Progenitor cell of endocrine pancreas (in vitro differentiated cells): Measurements from ENCODE around the gene FRMD1. TPM values are rescaled to one million over a fixed set of nuclear protein-coding genes. Genes with fewer than 3 reads are reported as not detected.

ENCODE experiments used
- DNase-seq: peaks from one replicate; pipeline ENCODE4 v3.0.0; 2021; ENCODE audit warnings: low spot score; ENCODE audit not compliant: unreplicated experiment
- H3K27ac Mint-ChIP-seq: 2 replicates; pipeline ENCODE4 v1.8.0; 2021; ENCODE audit warnings: mild to moderate bottlenecking, moderate library complexity, mixed read lengths
- H3K27me3 Mint-ChIP-seq: 2 replicates; pipeline ENCODE4 v1.8.0; 2021; ENCODE audit warnings: mixed read lengths
- H3K36me3 Mint-ChIP-seq: 2 replicates; pipeline ENCODE4 v1.8.0; 2022; ENCODE audit warnings: mixed read lengths; ENCODE audit not compliant: insufficient read depth
- H3K4me1 Mint-ChIP-seq: 2 replicates; pipeline ENCODE4 v1.8.0; 2021; ENCODE audit warnings: low read depth, mixed read lengths
- H3K4me3 Mint-ChIP-seq: 2 replicates; pipeline ENCODE4 v1.8.0; 2021; ENCODE audit warnings: low read depth, mild to moderate bottlenecking, moderate library complexity, mixed read lengths
- H3K9me3 Mint-ChIP-seq: 2 replicates; pipeline ENCODE4 v1.8.0; 2021; ENCODE audit warnings: low read depth, mixed read lengths
- total RNA-seq: library from RNA; stranded (reverse); gene quantifications from 2 replicates; pipeline ENCODE4 v1.2.1, GENCODE V29; 2021
- TF ChIP-seq, protein P1 (sequence below): fragments of 200-600 bp; sonication (generic); IDR thresholded peaks from one replicate; pipeline ENCODE4 v1.5.0; 2021; ENCODE audit warnings: antibody characterized with exemption, mild to moderate bottlenecking; ENCODE audit not compliant: unreplicated experiment

Gene FRMD1
- total RNA-seq, 1 donor from 2014 or later = not detected

DNA sequence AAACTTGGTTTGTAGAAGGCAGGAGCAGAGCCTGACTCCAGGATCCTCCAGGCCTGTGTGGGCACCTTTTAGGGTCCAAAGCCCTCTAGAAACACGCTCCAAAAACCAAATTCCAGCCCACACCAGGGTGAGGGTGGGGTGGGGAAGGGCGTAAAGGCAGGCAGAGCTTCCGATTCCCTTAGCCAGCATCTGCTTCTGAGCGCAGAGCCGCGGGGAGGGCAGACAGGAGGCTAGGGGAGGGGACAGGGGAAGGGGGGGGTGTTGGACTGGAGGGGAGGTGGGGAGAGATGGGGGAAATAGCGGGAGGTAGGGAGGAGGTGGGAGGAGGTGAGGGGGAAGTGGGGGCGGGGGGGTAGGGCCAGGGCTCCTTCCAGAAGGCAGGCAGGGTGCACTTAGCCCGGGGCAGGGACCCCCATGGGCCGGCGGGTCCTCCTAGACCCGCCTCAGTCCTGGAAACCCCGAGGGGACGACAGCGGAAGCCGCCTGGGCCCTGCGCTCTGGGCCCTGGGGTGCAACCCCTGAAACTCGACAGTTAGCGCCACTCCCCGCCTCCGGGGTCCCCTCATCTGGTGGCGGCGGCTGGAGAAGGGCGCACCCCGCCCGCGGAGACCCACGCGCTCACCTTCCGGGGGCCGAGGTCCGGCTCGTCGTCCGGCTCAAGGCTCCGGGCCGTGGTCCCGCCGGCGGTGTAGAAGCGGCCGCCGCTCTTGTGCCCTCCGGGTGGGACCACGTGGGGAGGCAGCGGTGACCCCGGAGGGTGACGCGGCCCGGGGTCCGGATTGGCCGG, 22.0 kb upstream of the FRMD1 start:
- Mint-ChIP-seq H3K36me3 (no peaks in the 10 kb centered on the region), H3K27me3 (peaks cover 29% of the 10 kb centered on the region), H3K27ac (no peak overlapping the region), H3K4me1 (peaks cover 3% of the 10 kb centered on the region), H3K9me3 (no peaks in the 10 kb centered on the region), H3K4me3 (no peak overlapping the region)
- no peak for DNase-seq
- TF ChIP-seq, protein P1, sequence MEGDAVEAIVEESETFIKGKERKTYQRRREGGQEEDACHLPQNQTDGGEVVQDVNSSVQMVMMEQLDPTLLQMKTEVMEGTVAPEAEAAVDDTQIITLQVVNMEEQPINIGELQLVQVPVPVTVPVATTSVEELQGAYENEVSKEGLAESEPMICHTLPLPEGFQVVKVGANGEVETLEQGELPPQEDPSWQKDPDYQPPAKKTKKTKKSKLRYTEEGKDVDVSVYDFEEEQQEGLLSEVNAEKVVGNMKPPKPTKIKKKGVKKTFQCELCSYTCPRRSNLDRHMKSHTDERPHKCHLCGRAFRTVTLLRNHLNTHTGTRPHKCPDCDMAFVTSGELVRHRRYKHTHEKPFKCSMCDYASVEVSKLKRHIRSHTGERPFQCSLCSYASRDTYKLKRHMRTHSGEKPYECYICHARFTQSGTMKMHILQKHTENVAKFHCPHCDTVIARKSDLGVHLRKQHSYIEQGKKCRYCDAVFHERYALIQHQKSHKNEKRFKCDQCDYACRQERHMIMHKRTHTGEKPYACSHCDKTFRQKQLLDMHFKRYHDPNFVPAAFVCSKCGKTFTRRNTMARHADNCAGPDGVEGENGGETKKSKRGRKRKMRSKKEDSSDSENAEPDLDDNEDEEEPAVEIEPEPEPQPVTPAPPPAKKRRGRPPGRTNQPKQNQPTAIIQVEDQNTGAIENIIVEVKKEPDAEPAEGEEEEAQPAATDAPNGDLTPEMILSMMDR = no peak

DNA sequence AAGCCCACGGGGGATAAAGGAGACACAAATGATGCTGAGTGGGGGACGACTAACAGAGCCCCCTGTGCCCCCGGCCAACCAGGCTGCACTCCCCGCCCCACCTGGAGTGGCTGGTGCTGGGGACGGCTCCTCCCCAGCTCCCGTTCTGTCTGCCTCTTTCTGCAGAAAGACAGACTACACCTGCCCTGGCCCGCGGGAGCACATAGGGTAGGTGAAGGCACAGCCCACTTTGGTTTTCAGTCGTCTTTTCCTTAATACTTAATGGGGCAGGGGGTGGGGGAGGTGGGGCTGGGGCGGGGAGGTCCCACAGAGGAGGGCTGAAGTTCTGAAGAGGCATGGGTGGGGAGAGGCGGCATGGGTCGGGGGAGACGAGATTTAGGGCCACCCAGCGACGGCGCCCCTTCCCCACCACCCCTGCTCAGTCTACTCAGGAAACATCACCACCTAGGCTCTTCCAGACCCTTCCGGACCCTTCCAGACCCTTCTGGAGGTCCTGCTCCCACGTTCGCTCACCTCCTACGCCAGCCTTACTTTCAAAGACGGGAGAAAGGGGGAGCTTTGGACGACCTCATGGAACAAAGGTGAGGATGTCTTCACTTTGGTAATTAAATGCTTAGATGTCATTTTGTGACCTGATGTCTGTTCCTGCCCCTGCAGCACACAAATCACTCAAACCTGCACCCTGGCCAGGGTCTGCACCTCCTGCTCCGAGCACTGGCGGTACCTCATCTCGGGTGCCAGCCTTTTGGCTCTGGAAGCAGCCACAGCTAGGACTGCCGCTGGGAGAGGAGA, 21.2 kb upstream of the FRMD1 start:
- Mint-ChIP-seq H3K9me3 (no peaks in the 10 kb centered on the region), H3K27ac (no peak overlapping the region), H3K4me3 (no peak overlapping the region), H3K27me3 (peaks cover 25% of the 10 kb centered on the region), H3K36me3 (no peaks in the 10 kb centered on the region), H3K4me1 (peaks cover 3% of the 10 kb centered on the region)
- TF ChIP-seq, protein P1 = no peak
- DNase-seq = no peak

GRCh38 chr6:168099201-168100010, 20.4 kb upstream of the FRMD1 start:
- DNase-seq = no peak
- H3K36me3 Mint-ChIP-seq = no peaks in the 10 kb centered on the region
- no peaks in the 10 kb centered on the region for H3K9me3 Mint-ChIP-seq
- H3K27me3 Mint-ChIP-seq = peaks cover 19% of the 10 kb centered on the region
- H3K27ac Mint-ChIP-seq = no peak overlapping the region
- TF ChIP-seq, protein P1 = no peak
- no peak overlapping the region for H3K4me3 Mint-ChIP-seq
- peaks cover 3% of the 10 kb centered on the region for H3K4me1 Mint-ChIP-seq

DNA sequence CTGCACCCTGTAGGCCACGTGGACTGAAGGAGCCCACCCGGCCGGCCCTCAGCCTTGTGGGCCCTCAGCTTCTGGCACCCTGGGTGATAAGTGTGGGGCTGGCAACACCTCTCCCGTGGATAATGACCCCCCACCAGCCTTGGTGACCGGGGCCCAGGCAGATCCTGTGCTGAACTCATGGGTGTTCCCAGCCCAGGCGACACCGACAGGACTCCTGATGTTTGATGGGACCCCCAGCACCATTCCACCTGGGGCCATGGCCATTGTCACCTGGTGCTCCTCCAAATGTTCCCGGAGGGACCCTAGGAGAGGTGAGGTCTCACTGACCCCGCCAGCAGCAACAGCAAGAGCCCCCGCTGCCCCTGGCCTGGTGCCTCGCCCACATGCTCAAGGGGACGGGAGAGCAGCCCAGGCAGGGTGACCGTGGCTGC, 19.4 kb upstream of the FRMD1 start:
- Mint-ChIP-seq H3K27me3 (peaks cover 13% of the 10 kb centered on the region), H3K9me3 (no peaks in the 10 kb centered on the region), H3K36me3 (no peaks in the 10 kb centered on the region), H3K4me1 (peaks cover 3% of the 10 kb centered on the region), H3K27ac (no peak overlapping the region), H3K4me3 (no peak overlapping the region)
- no peak for DNase-seq
- TF ChIP-seq, protein P1 = no peak
